HT-29 (cell line): ENCODE data around the gene P2RY2. TPM values are rescaled to one million over a fixed set of nuclear protein-coding genes. Genes with fewer than 3 reads are reported as not detected.
A peak's percentile ranks its signal among the peaks of the same experiment; 100 is the strongest.

Experiments used
- DNase-seq: peaks from one replicate; pipeline ENCODE4 v3.0.0-alpha.2; 2015; ENCODE audit warnings: low spot score
- total RNA-seq: library from RNA; depleted of rRNA; stranded (reverse); fragments of >200 nt; shearing (Covaris generic); gene quantifications from 2 replicates; pipeline ENCODE4 v1.2.3, GENCODE V29; 2014

The P2RY2 gene
- total RNA-seq, 1 experiment from 2014 or later, result 36.4 TPM

- no peak for DNase-seq
Observed at GRCh38 chr11:73241300-73241699, 23.2 kb downstream of the P2RY2 start.

GRCh38 chr11:73242251-73243092 is 24.4 kb downstream of the P2RY2 start:
- DNase-seq, result peak; percentile 95

- no peak for DNase-seq
Observed at GRCh38 chr11:73243093-73243485, 25.0 kb downstream of the P2RY2 start.

- no peak for DNase-seq
Observed at GRCh38 chr11:73244589-73245240, 26.6 kb downstream of the P2RY2 start.

- no peak for DNase-seq
Observed at GRCh38 chr11:73245461-73245860, 27.4 kb downstream of the P2RY2 start.

DNA sequence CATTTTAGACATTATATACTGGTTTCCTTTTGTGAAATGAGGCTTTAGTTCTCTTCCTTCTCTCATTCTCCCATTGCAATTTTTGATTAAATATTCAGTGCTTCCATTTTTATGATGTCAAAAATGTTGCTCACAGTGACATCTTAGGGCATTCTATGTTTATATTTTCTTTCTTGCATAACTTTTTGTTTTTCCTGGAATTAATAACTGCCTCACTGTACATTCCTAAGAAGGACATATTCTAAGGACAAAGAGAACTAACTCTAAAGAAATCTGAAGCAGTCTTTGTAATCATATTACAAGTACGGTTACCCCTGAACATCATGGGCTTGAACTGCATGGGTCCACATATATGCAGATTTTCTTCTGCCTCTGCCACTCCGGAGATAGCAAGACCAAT is 28.2 kb downstream of the P2RY2 start:
- no peak for DNase-seq

GRCh38 chr11:73248526-73249185 is 30.6 kb downstream of the P2RY2 start:
- DNase-seq, result no peak

- no peak for DNase-seq
Observed at GRCh38 chr11:73249304-73249703, 31.2 kb downstream of the P2RY2 start.

- no peak for DNase-seq
Observed at GRCh38 chr11:73249853-73250783, 32.0 kb downstream of the P2RY2 start.

DNA sequence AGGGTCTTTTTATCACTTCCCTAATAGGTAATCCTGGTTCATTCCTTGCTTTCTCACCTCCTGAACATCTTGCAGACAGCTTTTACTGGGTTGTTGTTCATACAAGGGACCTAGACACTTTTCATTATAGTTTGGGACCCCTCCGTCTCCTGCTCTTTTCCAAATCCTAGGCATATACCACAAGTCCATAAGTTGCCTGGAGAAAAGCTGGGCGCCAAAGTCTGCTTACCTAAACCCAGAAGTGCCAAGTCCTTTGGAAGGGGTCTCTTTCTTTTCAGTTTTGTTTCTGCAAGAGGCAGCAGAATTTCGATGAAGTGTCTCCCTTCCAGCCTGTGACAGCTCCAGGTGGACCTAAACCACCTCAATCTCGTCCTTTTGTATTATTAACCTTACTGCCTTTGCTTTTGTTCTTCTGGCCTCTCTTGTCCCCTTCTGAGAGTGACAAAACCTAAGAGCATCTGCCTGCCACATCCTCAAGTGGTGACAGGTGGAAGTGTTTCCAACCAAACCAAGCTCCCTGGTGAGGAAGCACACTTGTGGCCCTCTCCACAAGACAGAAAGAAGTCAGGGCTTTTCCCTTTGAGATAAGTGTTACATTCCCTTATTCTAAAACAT is 34.6 kb downstream of the P2RY2 start:
- DNase-seq, result peak; percentile 38

- DNase-seq, result no peak
Observed at GRCh38 chr11:73257342-73258103, 39.4 kb downstream of the P2RY2 start.

DNA sequence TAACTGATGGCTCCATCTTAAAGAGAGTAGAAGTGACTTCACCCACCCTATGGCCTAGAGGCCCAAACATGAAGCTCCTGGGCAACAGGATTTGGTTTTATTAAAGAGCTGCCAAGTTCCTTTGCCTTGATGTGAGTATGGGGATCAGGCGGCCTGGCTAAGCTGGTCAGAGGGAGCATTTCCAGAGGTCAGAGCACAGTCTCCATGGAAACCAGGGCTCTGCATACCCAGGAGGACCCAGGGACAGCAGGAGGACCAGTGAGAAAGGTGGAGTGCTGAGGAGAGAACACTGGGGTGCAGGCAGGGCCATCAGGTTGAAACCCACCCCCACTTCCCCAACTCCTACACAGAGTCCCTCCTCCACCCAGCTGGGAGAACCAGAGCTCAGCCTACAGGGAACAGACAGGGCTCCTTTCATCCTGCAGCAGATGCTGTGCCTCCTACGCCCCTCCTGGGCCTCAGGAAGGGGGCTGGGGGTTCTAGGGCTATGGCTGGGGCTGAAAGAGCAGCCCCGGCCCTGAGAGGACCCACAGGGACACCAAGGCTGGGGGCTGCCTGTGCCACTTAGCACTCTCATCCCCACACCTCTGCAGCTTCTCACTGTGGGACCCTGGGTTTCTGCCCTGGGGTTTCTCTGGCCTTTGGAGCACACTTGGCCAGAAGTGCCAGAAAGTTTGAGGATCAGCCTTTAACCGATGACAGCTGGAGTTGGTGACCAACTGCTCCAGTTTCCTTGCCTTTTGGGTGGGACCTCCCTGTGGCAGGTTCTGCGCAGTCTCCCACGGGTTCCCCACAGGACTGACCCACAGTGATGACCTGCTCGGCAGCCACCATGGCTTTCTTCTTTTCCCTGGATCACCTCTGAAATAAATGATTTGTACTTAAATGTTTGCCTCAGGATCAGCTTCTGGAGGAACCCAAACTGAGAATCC is 40.3 kb downstream of the P2RY2 start:
- DNase-seq, result no peak

GRCh38 chr11:73259406-73260126 is 41.5 kb downstream of the P2RY2 start:
- DNase-seq, result no peak

DNA sequence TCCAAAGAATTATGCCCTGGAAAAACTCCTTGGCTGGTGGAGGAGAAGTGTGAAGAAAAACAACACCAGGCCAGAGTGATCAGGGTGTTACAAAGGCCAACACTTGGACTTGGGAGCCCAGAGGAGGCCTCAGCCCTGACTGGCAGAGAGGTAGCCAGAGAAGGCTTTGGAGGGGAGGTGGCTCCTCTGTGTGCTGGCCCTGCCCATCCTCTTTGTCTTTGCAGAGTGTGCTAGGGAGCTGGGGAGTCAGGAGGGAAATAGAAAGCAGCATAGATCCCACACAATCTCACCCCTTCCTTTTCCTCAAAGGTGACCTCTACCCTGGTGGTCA is 42.0 kb downstream of the P2RY2 start:
- DNase-seq, result no peak

DNA sequence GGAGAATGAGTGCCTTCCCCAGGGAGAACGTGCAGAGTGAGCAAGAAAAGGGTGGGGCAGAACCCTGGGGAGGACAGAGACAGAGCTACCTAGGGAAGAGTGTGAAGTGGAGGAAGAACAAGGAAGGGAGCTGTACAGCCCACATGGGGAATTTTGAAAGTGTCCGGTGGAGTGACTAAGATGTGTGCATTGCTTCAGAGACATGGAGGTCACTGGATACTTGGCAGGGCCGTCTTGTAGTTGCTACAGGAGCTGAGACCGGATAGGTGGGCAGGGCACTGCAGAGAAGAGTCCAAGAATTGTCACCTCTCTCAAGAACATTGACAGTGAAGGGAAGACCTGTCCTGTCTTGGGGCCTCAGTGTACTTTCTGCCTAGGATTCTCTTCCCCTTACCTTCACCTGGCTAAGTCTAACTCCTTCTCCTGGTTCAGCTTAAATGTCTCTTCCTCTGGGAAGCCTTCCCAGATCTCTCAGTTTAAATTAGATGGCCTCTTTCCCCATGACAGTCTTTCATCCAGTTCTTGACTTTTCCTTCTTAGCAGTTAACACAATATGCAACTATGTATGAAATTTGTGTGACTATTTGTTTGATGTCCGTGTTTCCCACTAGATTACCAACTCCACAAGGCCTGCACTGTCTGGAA is 44.9 kb downstream of the P2RY2 start:
- DNase-seq, result no peak

DNA sequence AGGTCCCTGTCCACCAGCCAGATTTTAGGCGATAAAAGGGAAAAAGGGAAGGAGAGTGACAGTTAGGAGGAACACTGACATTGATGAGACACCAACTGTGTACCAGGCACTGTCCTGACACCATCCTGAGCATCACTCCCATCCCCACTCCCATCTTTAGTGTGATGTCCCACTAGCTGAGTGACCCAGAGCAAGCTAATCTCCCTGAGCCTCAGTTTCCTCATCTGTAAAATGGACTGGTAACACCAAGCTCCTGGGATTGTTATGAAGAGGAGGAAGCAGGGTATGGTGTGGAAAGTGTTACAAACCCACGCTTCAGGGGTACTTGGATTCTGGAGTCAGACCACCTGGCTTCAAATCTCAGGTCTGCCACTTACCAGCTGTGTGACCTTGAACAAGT is 45.6 kb downstream of the P2RY2 start:
- DNase-seq, result no peak

GRCh38 chr11:73265278-73265810 is 47.3 kb downstream of the P2RY2 start:
- no peak for DNase-seq
